Activated CD4-positive, alpha-beta T cell treated with anti-CD3 and anti-CD28 coated beads for 1 hour (primary cell): Measurements from ENCODE around the gene ZNF766.
"Not testable (repeated sequence)": the region's sequence is repeated elsewhere in the genome, so short reads cannot be mapped to it uniquely, and the experiment has no call there.

Experiments
- DNase-seq: peaks from one replicate; pipeline ENCODE4 v3.0.0-alpha.2; 2020

The ZNF766 gene

DNA sequence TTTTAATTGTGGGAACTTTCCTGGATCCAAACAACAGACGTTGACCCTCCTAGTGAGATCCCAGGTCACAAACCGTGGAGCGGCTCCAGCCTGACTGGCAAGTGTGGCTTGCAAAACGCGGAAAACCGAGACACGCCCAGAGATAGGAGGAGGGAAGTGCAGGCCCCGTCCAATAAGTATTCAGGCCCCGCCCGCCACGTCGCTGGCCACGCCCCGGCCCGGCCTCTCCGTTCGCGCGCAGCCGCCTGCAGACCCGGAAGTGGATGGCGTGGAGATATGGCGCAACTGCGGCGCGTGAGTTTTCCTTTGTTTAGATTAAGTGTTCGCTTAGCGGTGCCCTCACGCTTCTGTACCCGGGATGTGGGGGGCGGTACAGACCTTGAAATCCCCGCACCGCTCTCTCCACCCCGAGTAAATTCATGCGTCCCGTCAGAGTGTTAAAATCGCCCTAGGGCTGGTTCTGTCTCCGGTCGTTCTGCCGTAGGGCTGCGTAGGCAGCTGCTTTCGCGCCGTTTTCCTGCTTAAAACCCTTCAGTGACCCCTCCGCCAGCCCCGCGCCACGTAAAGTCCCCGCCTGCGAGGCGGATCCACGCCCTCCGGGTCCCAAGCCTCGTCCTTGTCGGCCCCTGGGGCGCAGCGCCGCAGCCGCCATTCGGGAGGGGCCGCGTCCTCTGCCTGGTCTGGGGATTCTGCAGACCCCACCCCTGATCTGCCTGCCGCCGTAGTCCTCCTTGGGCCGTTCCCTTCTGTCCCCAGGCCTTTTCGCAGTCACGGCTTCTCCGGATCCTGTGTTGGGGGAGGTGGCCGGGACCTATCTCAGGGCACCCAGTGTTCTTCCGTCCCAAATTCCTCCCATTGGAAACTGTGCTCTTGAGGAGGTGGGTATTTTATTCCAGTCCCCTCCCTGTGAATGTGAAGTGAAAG, at the start of gene ZNF766:
Gene ZNF766 (plus strand): TSS at position 250 of the 924 bp plus-strand sequence. CDS start 27 bp downstream, at position 277.
- peak; percentile 93 for DNase-seq

DNA sequence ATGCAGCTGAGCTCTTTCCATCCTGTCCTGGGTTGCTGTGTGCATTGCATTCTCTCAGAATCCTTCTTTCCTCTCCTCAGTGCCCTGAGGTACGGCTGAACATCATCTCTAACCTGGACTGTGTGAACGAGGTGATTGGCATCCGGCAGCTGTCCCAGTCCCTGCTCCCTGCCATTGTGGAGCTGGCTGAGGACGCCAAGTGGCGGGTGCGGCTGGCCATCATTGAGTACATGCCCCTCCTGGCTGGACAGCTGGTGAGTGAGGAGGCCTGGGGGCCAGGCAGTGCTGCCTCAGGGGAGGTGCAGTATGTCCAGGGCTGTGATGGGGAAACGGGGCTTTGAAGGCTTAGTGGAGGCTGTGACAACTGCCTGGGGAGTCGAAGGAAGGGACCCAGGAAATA, 49.8 kb upstream of the ZNF766 start:
- no peak for DNase-seq

DNA sequence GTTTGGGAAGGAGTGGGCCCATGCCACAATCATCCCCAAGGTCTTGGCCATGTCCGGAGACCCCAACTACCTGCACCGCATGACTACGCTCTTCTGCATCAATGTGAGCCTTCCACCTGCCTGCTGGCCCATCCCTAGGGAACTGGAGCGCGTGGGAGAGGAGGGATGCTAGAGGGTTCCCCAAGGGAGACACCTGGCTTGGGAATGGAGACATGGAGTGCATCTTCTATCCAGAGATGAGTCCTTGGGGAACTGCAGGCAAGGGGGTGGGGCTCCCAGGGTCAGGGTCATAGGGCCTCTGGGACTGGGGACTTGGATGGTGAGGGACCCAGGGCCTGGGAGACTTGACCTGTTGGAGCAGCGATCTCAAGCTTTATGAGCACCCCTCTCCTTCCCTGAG, 48.4 kb upstream of the ZNF766 start:
- DNase-seq: no peak

DNA sequence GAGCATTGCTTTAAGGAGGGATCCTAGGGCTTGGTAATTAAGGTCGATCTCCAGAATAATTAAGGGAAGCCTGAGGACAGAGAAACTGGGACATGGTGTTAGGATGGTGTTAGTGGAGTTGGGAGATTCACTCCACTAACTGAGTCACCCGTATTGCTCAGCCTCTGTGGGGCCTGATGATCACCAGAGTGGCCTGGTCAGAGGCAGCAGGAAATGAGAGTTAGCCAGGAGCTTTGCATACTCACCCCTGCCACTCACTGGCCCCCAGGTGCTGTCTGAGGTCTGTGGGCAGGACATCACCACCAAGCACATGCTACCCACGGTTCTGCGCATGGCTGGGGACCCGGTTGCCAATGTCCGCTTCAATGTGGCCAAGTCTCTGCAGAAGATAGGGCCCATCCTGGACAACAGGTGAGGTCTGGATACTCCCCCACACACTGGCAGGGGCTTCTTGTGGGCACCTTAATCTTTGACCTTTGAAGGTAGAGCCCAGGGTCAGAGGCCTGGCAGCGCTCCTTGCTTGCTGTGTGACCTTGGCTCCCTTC, 47.5 kb upstream of the ZNF766 start:
- no peak for DNase-seq

DNA sequence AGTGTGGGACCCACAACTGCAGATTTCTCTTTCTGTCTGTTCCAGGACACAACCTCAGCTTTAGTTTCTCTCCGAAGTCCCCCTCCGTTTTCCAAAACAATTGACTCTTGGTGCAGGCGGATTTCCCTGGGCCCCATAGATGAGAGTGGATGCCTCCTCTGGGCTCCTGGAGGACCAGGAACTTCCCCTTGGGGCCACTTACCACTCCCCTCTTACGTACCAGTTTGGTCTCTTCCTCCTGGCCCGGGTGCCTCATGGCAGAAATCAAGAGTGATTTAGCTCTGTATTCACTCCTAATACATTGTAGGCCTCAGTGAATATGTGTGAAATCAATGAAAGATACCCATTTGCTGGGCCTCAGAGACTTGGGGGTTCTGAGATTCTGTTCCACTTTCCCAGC, 45.2 kb upstream of the ZNF766 start:
- no peak for DNase-seq

DNA sequence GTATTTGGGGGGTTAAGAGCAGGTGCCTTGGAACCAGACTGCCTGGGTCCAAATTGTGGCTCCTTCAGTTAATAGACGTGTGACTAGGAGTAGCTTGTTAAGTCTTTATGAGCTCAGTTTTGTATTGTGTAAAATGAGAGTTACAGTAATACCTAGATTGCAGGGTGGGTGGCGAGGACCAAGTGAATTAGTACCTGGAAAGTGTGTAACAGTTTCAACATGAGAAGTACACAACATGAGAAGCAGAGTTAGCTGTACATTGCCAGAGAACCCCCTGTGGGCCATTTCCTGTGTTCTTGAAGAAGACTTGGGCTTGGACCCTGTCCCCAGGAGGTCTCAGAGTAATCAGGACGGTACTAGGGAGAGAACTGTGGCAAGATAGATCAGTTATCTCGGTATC, 42.7 kb upstream of the ZNF766 start:
- DNase-seq: no peak

DNA sequence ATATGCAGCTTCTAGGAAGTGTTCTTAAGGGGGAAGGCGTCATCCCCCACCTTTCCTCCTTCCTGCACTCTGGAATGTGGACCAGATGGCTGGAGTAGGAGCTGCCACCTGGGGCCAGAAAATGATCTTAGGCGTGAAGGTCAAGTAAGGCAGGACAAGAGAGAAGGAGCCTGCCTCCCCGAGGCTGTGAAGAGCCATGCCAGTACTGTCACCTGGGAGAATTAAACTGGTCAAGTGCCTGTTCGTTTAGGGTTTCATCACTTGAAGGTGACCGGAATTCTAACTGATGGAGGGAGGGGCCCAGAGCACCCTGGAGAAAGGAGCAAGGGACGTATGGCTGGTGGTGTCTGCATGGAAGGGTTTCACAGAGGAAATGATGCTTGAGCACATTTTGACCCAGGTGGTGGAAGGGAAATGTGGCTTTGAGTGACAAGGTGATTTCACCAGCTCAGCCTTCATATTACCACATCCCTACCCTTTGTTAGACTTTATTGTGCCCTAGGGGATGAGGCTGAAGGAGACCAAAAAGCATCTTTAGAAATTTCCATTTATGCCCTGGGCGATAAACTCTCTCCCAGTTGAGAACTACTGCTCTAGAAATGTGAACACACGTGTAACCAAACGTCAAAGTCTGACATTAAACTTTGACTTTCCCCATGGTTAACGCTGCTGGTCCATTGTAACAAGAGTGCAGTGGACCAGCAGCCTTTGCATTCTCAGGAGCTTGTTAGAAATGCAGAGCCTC, 42.0 kb upstream of the ZNF766 start:
- DNase-seq: no peak

DNA sequence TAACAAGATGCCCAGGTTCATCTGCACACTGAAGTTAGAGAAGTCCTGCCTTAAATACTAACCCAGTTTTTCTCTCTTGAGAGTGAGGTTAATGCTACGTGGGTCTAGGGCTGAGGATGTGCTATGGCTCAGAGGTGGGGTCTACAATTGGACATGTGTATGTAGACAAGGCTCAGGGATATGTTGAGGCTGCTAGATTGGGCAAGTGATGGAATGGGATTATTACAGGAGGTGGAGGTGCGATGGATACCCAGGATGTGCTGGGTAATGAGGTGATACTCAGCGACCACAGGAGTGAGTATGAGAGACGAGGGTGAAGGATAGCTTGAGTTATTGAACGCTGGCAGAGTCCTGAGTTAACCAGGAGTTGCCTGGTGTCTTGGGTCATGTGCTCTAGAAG, 41.4 kb upstream of the ZNF766 start:
- no peak for DNase-seq

DNA sequence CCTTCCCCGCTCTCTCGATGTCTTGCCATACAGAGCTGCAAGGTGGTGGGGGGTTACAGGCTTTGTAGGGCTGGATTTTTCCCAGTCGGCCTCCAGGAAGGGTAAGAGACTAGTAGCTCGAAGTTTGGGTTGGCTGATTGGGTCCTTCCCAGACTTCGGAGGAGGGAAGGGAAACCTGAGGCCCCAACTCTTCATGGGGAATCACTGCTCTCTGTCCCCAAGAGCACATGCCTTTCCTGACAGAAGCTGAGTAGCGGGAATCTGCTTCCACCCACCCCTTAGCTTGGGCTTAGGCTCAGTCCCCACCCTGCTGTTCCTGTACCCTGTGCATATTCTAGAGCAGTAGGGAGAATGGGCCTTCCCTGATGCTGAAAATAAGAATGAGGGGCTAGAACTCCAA, 39.9 kb upstream of the ZNF766 start:
- DNase-seq: no peak

DNA sequence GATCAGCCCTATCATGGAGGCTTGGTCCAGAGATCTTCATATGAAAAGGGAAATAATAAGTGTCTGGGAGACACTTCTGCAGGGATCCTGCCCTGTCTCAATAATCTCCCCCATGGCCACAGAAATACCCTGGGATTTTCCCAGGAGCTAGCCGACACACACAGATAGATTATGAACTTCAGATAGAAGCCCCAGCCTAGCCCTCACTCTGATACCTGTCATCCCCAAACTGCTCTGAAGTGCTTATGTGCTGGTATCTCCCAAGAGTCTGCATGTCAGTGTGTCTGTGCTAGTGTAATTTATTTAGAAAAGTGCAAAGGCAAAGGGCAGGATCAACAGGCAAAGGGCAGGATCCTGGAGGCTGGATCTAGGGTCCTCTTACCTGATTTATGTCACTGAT, 38.7 kb upstream of the ZNF766 start:
- no peak for DNase-seq

DNA sequence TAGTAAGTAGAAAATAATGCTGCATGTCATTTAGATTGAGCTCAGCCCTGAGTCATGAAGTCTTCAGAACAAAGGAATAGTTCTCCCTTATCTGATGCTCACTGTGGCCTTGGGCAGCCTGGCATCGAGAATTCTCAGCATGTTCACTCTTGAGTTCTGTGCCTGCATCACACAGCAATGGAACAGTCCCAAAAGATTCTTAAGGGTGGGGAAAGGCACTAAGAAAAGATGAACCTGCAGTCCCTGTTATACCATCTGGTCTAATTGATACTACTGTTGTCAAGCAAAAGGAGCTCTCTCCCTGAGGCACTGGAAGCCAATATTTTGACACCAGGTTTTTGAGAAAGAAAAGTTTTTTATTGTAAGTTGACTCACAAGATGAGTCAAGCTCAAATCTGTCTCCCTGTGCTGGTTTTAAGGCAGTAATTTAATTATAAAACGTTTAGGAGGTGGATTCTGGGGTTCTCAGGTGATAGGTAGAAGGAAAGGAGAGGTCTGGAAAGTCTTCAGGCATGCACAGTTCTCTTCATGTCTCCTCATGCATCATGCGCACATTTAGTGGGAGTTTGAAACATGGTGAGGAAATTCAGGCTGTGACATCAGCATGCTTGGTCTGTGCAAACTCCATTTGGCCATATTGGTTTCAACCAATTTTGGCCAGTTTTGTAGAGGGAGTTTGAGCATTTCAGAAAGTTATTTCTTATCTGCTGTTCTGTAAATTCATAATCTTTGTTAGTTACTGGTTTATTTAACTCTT, 38.1 kb upstream of the ZNF766 start:
- DNase-seq: no peak

DNA sequence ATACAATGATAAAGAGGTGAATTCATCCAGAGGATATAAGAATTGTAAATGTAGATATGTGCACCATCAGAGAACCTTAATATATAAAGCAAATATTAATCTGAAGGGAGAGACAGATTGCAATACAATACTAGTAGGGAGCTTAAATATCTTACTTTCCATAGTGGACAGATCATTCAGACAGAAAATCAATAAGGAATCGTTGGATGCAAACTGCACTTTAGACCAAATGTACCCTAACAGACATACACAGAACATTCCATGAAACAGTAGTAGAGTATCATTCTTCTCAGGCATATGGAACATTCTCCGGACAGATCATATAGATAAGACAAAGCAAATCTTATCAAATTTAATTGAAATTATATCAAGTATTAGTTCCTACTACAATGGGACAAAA, 35.0 kb upstream of the ZNF766 start:
- DNase-seq: no peak

DNA sequence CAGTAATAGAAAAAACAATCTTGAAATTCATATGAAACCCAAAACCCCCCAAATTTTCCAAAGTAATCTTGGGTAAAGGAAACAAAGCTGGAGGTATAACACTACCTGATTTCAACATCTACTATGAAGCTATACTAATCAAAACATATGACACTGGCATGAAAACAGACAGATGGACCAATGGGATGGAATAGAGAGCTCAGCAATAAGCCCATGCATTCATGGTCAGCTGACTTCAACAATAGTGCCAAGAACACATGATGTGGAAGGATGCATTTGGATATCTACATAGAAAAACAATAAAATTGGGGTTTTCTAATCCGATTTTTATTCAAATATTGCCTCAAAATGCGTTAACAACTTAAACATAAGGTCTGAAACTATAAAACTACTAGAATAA, 32.2 kb upstream of the ZNF766 start:
- DNase-seq: no peak

DNA sequence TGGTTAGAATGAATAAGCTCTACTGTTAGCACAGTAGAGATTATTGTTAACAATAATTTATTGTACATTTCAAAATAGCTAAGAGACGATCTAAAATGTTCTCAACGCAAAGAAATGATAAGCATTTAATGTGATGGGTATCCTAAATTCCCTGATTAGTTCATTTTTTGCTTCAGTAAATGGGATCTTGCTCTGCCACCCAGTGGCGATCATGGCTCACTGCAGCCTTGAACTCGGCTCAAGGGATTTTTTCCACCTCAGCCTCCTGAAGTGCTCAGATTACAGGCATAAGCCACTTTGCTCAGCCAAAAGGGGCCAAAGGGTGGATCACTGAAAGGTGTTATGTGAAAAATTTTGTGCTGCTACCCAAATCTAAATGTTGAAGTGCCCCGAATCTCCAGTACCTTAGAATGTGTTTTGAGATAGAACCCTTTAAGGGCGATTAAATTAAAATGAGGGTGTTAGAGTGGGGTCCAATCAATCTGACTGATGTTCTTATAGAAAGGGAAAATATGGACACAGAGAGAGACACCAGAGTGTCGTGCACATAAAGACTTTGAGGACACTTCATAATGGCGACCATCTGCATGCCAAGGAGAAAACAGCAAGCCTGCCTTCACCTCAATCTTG, 31.5 kb upstream of the ZNF766 start:
- DNase-seq: peak; percentile 44

DNA sequence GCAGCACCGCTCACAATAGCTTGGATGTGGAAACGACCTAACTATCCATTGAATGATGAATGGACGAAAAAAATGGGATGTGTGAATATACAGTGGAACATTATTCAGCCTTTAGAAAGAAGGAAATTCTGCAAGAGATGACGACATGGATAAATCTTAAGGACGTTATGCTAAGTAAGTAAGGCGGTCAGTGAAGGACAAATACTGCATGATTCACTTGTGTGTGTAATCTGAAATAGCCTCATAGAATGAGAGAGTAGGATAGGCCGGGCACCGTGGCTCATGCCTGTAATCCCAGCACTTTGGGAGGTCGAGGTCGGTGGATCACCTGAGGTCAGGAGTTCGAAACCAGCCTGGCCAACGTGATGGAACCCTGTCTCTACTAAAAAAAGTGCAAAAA, 25.4 kb upstream of the ZNF766 start:
- no peak for DNase-seq

DNA sequence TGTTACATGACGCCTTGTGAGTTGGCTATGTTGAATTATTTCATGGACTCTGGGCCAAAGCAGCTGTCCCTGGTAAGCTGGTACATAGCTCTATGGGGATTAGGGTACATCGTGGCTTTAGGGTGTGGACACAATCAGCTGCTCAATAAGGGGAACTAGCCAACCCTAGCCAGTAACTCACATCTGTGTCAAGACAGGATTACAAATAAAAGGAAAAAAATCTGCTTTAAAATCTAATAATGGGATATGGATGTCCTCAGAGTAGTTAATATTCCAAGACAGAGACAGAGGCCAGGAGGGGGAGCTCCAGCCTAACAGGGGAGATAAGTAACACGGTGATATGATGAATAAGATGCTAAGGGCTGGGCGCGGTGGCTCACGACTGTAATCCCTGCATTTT, 21.1 kb upstream of the ZNF766 start:
- DNase-seq: peak; percentile 48

DNA sequence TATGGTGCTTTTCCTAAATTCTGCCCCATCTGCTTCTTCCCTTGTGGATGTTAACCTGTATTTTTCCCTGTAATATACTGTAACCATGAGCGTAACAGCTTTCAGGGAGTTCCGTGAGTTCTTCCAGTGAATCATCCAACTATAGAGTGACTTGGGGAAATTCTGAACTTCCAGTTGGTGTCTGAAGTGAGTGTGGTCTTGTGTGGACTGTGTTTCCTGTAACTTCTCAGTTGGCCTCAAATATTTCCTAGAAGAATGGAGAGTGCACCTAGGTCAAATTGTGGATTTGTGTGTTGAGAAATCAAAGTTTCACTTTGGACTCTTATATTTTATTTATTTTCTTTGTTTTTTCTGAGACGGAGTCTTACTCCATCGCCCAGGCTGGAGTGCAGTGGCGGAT, 11.0 kb upstream of the ZNF766 start:
- no peak for DNase-seq

DNA sequence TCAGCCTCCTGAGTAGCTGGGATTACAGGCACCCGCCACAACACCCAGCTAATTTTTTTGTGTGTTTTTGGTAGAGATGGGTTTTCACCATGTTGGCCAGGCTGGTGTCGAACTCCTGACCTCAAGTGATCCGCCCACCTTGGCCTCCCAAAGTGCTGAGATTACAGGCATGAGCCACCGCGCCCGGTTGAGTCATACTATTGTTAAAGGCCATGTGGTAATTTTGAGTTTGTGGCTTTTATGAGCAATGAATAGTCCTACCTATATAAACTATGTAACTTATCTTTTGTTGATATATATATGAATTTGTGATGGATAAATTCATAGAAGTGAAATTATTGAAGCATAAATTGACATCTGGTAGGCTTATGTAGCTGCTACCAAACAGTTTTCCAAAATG, 3.8 kb upstream of the ZNF766 start:
- not testable (repeated sequence) for DNase-seq

DNA sequence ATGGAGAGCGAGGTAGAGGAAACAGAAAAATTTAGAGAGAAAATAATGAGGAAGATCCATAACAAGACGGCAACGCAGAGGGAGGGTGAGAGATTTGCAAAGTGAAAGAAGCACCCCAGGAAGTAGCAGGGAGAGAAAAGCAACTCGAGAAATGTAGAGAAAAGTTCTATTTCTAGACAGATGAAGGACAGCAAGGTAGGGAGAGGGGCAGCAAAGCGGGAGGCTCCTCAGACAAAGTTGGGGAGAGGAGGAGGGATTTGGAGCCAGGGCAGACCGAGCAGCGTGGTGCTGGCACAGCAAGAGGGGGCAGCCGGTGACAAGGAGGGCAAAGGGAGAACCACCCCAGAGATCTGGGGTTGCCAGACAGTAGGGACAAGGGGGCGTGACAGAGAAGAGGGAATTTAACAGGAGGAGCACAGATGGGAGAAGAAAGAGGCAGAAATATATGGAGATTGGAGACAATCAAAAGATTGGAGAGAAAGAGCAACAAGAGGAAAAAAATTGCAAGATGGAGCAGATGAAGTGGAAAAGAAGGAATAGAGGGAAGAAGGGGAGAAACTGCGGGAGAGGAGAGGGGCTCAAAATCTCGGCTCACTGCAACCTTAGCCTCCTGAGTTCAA, 989 bp downstream of the ZNF766 start:
- DNase-seq: no peak

DNA sequence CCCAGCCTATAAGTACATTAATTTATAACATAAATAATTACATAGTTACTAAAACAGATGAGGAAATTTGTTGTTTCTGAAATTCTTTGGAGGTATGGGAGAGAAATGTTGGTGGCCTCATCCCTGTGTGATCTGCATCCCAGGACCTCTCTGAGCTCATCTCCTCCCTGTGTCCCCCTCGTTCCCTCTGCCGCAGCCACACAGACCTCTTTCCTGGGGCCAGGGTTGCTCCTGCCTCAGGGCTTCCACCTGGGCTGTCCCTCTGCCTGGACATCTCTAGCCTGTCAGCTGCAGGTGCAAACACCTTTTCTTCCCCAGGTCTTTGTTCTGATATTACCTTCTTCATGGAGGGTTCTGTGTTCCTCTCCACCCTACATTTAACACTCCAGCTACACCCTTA, 3.9 kb downstream of the ZNF766 start:
- no peak for DNase-seq

DNA sequence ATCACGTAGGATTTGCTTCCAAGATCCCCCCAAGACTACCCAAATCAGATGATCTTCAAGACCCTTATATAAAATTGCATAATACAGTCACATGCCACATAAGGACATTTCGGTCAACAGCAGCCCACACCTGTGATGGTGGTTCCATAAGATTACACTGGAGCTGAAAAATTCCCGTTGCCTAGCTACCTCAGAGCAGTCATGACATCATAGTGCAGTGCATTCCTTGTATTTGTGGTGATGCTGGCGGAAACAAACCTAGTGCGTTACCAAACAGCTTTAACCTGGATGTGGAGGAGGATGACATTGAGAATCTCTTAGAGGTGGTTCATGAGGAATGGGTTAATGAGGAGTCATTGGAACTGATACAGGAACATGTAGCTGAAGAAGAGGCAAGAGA, 4.8 kb downstream of the ZNF766 start:
- no peak for DNase-seq

DNA sequence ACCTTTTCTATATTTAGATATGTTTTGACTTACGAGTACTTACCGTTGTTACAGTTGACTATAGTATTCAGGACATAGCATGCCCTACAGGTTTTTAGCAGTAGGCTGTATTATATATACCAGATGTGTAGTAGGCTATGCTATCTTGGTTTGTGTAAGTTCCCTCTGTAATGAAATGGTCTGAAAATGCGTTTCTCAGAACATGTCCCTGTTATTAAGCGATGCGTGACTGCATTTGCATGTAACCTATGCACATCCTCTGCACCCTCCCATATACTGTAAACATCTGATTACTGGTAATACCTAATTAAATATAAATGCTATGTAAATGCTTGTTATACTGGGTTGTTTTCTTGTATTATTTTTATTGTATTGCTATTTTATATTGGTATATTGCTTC, 6.6 kb downstream of the ZNF766 start:
- no peak for DNase-seq
